GM21526 (cell line): ENCODE measurements around the gene RAPGEF6.

Experiments
- ATAC-seq: cut with Tn5 transposase; IDR thresholded peaks from one replicate; pipeline ENCODE4 v1.9.1; 2021; ENCODE audit warnings: moderate library complexity; ENCODE audit not compliant: unreplicated experiment, low FRiP score

The RAPGEF6 gene

GRCh38 chr5:131563434-131564228 is 71.4 kb downstream of the RAPGEF6 start:
- no peak for ATAC-seq

DNA sequence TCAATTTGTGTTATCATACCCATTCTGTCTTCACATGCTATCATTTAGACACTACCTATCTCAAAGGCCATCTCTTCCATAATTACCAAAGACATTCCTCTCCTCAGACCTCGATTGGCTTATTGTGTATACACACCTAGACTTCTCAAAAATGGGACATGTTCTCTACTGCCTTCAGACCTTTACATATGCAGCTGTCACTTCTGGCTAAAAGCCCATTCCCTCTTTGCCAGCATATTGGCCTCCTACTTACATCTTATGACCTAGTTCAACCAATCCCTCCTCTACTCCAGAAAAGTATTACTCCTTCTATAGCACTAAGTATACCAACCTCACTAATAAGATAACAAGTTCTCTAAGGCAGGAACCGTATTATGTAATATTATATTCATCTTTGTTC is 84.4 kb downstream of the RAPGEF6 start:
- ATAC-seq: no peak

DNA sequence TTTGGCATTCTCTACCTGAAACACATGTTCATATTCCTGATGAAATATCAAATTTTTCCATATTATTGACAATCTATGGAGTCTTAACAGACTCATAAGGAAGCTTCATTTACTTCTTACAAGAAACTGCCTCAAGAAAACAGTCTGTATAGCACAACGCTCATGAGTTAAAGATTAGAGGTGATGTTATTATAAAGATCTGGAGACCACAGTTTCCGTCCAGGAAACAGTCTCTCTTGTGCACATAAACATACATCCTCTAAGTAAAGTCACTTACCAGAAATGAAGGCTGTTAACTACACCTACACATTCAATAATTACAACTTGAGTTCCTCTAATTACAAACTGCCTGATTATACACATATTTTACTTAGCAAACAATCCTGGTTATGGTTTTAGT is 86.9 kb downstream of the RAPGEF6 start:
- no peak for ATAC-seq

GRCh38 chr5:131545845-131546244 is 89.2 kb downstream of the RAPGEF6 start:
- ATAC-seq: no peak

GRCh38 chr5:131542723-131543122 is 92.3 kb downstream of the RAPGEF6 start:
- ATAC-seq: no peak

GRCh38 chr5:131541762-131542161 is 93.3 kb downstream of the RAPGEF6 start:
- no peak for ATAC-seq

DNA sequence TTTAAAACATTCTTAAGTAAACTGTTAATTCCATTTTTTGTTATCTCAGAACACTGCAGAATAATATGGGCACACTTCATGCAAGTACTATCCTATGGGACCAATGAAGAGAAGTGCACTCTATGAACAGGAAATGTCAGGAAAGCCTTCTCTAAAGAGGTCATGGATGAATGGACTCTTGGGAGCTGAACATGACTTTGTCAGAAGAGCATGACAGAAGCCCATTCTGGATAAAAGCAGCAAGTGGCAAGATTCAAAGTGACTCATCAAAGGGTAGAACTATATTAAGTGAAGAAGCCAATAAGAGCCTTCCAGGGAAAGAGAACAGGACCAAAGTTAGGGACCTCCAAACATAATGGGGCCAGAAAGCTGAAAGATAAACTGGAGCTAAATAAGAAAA is 94.0 kb downstream of the RAPGEF6 start:
- ATAC-seq: no peak

- no peak for ATAC-seq
These were observed 95.8 kb downstream of the RAPGEF6 start for GRCh38 chr5:131539251-131539650.

GRCh38 chr5:131538177-131538593 is 96.8 kb downstream of the RAPGEF6 start:
- ATAC-seq: no peak

- no peak for ATAC-seq
These were observed 98.1 kb downstream of the RAPGEF6 start for GRCh38 chr5:131536850-131537448.

DNA sequence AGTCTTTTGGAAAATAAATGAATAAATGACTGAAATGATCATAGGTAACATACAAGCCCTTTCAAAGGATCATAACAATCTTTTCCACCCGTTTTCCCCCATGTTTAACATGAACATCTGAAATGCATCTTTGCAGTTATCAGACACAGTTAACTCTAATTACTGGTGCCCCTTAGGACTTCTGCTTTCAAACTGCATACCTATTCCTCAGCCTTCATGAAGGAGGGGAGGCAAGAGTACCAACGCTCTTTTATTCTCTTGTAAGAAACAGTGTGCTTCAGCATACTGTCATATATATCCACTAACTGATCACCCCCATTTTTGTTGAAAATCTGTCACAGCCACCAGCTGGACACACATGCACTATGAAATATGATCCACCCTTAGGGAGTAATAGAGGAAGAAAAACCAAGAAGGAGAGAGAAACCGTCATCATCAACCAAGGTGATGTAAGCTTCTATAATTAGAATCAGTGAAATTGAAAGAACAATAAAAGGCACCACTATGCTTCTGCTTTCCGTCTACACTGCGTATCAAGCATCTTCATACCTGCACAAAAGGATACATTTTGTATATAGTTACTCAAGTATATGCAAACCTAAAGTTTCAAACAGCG is 98.7 kb downstream of the RAPGEF6 start:
- ATAC-seq: peak; percentile 91

DNA sequence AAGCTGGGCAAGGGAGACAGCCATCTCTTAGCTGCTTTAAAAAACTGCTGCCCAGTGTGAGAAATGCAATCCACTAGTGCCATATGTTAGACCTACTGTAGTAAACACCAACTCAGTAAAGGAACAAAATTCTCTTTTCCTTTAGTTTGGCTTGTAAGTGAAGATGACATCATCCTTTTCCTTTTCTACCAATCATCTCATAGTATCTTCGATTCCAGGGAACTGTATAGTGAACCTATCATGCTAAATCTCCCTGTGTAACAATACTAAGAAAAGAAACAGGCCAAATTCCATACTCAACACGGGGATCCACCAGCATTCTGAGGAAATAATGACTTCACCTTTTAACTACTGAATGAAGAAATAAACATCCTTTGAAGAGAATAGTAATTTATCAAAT is 100.1 kb downstream of the RAPGEF6 start:
- no peak for ATAC-seq

GRCh38 chr5:131533836-131534235 is 101.2 kb downstream of the RAPGEF6 start:
- ATAC-seq: no peak

- ATAC-seq: no peak
These were observed 102.9 kb downstream of the RAPGEF6 start for GRCh38 chr5:131532031-131532640.

DNA sequence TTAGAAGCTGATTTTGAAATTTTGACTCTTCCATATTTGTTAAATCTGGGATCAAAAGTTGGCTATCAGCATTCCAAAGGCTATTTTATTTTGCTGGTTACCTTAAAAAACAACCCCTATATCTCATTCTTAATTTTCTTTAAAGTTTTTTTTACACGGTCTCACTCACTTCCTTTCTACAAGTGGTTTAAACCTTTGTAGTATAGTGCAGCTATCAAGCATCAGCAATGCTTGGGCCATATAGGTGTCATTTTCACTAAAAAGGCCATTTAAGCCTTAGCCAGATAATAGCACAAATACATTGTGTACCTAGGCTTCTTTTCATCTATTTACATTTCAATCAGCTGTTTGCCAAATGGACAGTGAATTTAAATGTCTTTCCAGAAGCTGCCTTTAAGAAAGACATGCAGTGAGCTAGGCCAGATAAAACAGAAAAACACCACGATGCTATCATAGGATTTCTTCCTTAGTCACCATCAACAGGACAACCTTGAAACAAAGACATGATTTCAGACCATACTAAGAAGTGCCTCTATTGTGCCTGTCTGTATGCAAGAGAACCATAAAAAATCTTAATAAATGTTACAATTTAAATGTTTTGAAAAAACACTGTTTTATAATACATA is 104.2 kb downstream of the RAPGEF6 start:
- ATAC-seq: no peak

DNA sequence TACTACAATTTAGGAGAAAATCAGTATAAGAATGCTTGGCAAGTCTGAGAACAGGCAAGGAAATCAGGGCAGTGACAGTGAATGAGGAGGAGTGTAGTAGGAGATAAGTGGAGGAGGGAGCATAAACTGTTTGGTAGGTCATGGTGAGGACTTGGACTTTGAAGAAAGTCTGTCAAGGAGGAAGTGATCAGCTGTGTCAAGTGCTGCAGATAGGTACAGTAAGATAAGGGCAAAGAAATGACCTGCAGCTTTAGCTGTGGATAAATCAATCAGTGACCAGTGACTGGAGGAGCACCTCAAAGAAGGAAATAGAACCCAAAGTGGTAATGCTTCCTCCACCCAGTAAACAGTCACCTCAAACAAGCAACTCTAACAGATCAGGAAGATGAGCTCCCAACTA is 106.3 kb downstream of the RAPGEF6 start:
- ATAC-seq: no peak

- ATAC-seq: no peak
These were observed 109.2 kb downstream of the RAPGEF6 start for GRCh38 chr5:131525805-131526204.

- no peak for ATAC-seq
These were observed 110.6 kb downstream of the RAPGEF6 start for GRCh38 chr5:131524431-131524830.

GRCh38 chr5:131523500-131524185 is 111.4 kb downstream of the RAPGEF6 start:
- no peak for ATAC-seq

DNA sequence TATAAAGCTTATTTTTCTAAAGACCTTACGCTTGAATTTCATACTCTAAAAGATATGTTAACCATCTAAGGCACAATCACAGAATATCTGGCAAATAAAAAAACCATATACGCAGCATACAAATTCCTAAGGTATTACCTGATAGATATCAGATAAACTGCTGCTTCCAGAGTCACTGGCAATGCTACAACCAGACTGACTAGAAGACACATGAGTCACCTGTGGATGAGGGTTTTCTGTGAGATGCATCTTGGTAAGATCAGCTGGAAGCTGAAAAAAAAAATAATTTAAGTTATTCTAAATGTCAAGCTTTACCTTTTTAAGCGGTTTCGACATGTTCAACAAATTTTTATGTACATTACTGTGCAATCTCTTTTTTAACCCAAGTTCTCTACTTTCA is 113.8 kb downstream of the RAPGEF6 start:
- no peak for ATAC-seq
